COR-L47 (cell line): ENCODE results near the gene GJB5.
"Not testable (repeated sequence)": the region's sequence is repeated elsewhere in the genome, so short reads cannot be mapped to it uniquely, and the experiment has no call there.

ENCODE experiments used
- DNase-seq: peaks from one replicate; lab custom pipeline; 2025; lab: John Stamatoyannopoulos, UW

GJB5 gene

DNA sequence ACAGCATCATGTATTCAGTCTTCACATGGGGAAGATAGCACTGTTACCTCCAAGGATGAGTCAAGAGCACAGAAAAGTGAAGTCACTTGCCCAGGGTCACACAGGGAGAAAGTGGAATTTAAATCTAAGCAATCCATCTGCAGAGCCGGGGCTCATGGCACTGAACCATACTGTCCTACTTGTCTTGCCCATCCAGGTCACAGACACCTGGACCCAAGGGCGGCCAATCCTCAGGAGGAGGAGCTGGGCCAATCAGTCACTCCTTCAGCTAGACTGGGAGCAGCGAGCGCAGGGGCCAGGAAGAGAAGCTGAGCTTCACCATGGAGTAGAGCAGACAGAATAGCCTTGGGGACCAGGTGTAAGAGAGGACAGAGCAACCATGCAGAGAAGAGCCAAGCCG is 9.2 kb upstream of the GJB5 start:
- no peak for DNase-seq

DNA sequence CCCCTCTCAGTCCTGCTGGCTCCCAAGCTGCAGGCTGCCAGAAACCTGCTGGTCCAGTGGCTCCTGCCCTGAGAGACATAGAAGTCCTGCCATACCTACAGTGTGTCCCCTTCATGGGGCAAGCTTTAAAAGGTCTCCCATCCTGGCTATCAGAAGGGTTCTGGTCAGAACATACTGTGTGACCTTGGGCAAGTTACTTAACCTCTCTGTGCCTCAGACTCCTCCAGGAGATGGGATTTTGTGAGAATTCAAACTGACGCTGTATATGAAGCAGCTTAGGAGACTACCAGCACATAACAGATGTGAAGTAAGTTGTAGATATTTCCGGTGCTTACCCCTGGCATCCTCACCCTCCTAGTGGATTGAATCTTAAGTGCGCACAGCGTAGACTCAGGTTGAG is 8.7 kb upstream of the GJB5 start:
- DNase-seq = no peak

DNA sequence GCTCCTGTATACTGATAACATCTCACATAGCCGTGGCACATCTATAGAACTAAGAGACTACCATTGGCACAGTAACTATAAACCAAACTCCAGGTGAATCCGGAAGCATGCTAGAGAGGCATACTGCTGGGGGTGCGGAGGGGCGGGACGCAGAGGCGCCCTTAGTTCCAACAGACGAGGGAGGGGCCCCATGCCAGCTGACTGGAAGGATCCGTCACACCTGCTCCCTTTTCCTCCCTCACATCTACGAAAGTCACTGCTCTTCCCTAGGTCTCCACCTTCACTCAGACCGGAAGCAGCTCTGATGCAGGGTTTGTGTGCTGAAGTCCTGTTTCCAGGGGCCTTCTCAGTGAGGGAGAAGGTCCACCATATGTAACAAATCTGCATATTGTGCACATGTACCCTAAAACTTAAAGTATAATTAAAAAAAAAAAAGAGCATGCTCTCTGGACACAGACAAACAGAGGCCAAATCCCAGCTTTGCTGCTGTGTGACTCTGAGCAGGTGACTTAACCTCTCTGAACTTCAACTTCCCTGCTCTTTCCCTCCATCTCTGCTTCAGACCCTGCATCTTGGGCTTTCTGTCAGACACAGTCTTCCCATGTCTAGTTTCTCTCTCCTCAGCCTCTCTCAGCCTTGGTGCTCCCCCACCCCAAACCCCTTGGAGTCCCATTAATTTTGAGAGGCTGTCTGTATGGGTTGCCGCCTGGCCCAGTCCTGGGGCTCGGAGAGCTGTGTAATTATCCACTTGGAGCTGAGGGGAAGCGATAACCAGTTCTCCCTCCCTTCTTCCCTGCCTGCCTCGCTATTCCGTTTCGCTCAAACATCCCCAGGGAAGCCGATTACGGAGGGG is 7.8 kb upstream of the GJB5 start:
- no peak for DNase-seq

DNA sequence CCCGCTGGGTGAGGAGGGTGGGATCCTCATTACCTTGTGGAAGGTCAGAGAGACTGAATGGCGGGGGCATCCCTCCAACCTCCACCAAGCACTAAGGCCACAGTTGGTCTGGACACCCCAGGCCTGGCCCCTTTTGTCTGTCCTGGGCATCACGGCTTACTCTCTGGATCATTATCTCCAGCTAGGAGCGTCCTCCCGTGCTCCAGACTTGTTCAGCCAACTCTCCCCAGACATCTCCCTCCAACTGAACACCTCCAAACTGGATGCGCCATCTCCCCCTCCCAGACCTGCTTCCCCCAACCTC is 7.3 kb upstream of the GJB5 start:
- no peak for DNase-seq

DNA sequence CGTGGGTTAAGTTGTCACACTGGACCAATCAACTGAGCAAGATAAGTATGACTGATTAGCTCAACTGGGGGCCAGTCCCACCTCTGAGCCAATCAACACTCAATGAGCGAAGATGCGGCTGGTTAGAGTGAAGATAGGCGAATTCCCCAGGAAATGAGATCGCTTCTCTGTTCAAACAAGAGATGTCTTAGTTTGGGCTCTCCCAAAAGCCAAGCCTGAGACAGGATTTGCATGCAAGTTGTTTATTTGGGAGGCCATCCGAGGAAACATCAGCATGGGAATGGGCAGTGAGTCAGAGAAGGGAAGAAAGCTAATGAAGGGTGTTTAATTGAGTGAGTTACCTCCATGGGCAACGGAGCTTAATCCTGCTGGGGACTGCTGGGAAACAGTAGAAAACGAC is 4.9 kb upstream of the GJB5 start:
- DNase-seq = no peak

DNA sequence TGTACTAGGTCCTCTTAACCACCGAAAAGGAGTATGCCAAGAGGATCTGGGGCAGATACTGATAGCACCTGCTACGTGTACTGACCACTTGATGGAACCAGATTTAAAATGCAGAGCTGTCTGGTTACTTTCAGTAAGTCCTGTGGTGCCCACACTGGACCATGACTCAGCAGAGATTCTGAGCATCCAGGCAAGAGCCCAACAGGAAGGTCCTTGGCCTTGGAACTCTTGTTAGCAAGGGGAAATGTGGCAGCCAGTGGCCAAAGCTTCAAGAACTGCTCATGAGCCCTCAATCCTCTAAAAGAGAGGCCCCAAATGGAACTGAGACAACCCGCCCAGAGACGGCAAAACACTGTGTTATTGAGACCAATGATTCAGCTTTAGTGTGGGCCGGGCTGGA is 4.2 kb upstream of the GJB5 start:
- DNase-seq = no peak

DNA sequence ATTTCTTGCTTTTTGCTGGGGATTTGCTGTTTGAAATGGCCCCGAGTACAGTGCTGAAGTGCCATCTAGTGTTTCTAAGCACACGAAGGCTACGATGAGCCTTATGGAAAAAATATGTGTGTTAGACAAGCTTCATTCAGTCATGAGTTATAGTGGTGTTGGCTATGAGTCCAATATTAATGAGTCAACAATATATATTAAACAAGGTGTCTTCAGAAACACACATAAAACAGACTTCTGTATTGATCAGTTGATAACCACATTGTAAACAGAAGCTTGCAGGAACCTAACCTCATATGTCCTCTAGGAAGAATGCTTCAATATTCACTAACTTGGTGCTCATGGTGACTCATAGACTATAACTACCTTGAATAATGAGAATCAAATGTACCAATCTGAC is 1.7 kb upstream of the GJB5 start:
- no peak for DNase-seq

DNA sequence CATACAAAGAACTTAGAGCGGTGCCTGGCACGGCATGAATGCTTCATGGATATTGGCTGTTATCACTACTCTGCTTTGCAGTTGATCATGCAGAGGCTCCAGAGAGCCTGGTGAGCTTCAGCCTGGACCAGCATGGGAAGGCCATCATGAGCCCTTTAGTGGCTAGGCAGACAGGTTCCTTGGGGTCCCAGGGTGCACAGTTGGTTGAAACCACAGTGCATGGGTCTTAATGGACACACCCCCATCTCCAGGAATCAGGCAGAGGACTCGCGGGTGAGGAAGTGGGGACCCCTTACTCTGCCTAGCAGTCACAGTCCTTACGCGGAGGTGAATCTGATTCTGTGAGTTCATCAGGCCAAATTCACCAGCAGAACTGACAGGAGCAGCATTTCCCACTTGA is 1.1 kb downstream of the GJB5 start:
- DNase-seq = no peak

DNA sequence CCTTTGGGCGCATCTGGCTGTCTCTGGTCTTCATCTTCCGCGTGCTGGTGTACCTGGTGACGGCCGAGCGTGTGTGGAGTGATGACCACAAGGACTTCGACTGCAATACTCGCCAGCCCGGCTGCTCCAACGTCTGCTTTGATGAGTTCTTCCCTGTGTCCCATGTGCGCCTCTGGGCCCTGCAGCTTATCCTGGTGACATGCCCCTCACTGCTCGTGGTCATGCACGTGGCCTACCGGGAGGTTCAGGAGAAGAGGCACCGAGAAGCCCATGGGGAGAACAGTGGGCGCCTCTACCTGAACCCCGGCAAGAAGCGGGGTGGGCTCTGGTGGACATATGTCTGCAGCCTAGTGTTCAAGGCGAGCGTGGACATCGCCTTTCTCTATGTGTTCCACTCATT is 2.5 kb downstream of the GJB5 start:
- DNase-seq = no peak

DNA sequence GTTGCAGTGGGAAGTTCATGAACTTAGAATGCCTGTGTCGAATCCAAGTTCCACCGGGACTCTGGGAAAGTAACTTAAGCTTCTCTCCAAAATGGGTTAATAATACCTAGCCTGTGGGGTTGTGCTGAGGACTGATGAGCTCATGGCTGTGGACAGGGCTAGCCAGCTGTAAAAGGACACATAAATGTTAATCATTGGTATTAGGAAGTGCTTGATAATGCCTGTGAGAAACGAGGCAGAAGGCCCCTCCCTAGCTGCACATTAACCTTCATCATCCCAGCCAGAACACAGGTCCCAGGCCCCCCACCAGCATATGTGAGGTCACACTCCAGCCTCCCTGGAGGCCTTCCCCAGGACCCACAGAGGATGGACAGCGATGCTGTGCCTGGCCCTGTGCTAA is 3.9 kb downstream of the GJB5 start:
- no peak for DNase-seq

DNA sequence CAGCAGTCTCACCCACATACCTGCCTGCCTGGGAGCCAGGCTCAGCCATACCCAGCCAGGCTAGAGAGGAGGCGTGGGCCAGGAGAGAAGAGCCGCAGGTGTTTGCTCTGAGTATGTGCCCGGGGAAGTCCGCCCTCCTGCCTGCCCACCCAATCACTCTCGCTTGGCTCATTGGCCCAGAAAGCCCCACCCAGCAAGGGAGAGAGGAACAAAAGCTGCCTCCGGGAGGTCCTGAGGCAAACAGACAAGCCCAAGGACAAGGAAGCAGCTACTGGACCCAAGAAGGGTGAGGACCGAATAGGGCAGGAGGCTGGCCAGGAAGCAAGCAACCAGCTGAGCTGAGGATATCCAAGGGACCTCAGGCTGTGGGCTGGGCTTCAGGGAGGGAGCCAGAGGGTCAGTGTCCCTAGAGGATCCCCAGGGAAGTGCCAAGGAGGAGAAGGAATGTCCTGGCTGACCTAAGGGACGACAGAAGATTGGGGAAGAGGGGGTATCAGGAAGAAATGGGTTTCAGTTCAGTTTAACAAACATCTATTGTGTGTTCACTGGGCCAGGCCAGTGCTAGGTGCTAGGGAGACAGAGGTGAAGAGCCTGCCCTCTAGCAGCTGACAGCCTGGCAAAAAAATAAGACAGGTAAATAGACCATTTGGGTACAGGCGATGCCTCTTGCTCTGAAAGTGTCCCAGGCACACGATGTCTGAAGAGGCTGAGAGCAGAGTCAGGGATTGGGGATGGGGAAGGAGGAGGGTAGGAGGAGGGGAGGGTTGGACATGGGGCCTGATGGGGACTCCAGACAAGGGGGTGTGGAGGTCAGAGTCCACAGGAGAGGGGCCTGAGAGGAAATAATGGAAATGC is 4.9 kb downstream of the GJB5 start, which contains the start of gene GJB4:
Gene GJB4, plus strand, starts transcription at position 238 of the 855 bp plus-strand sequence. CDS start 1,515 bp downstream, outside the sequence.
- no peak for DNase-seq

DNA sequence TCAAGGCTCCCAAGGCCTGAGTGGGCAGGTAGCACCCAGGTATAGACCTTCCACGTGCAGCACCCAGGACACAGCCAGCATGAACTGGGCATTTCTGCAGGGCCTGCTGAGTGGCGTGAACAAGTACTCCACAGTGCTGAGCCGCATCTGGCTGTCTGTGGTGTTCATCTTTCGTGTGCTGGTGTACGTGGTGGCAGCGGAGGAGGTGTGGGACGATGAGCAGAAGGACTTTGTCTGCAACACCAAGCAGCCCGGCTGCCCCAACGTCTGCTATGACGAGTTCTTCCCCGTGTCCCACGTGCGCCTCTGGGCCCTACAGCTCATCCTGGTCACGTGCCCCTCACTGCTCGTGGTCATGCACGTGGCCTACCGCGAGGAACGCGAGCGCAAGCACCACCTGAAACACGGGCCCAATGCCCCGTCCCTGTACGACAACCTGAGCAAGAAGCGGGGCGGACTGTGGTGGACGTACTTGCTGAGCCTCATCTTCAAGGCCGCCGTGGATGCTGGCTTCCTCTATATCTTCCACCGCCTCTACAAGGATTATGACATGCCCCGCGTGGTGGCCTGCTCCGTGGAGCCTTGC is 6.4 kb downstream of the GJB5 start:
- no peak for DNase-seq

DNA sequence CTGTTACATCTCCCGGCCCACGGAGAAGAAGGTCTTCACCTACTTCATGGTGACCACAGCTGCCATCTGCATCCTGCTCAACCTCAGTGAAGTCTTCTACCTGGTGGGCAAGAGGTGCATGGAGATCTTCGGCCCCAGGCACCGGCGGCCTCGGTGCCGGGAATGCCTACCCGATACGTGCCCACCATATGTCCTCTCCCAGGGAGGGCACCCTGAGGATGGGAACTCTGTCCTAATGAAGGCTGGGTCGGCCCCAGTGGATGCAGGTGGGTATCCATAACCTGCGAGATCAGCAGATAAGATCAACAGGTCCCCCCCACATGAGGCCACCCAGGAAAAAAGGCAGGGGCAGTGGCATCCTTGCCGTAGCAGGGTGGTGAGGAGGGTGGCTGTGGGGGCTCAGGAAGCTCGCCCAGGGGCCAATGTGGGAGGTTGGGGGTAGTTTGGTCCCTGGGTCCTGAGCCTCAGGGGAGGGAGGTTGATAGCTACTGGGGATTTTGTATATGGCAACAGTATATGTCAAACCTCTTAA is 7.0 kb downstream of the GJB5 start:
- DNase-seq = no peak

DNA sequence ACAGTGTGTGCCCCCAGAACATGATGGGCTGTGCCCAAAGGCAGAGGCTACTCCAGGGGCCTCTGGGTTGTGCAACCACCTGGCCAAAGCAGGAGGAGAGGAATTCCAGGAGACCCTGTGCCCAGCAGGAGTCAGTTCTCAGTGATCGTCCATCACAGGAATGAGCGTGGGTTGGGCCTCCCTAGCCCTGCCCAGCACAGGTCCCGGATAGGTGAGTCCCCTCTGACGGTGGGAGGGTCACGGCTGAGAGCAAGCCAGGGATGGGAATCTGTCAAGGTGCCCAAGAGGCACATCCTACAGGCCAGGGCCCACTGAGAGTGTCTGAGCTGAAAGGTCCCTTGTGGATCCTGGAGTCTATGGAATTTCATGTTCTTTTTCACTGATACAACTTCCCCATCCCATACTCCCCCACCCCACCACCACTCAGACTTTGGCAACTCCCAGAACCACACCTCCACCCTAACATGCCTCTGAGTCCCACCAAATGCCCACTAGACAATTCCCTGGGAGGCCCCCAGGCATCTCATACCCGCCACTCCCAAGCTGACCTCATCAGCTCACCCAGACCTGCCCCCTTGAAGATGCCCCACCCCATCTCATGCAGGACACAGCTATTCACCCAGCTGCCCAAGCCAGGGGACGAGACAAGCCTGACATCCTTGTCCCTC is 7.8 kb downstream of the GJB5 start:
- no peak for DNase-seq

DNA sequence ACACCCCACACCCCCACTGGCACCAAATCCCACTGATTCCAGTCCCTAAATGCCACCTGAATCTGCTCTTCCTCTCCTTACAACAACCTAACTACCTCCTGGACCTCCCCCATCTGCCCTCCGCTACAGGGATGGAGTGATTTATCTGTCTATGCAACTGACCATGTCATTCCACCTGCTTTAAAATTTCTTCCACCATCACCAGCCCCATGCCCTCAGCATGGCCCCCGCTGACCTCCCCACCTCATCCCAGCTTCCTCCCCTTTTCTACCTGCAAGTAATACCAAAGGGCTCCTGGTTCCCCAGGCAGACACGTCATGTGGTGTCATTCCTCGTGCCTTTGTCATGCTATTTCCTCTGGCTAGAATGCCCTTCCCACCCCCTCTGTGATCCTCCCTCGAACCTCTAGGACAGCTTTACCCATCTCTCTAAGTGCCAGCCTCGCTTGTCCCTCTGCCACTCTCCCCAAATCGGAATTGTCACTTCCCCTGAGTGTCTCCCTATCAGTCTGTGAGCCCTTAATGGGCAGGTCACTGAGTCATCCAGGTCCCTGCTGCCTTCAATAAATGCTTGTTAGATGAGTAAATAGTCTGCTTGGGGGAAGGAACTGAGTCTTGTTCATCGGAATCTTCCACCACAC is 8.4 kb downstream of the GJB5 start:
- DNase-seq = no peak

DNA sequence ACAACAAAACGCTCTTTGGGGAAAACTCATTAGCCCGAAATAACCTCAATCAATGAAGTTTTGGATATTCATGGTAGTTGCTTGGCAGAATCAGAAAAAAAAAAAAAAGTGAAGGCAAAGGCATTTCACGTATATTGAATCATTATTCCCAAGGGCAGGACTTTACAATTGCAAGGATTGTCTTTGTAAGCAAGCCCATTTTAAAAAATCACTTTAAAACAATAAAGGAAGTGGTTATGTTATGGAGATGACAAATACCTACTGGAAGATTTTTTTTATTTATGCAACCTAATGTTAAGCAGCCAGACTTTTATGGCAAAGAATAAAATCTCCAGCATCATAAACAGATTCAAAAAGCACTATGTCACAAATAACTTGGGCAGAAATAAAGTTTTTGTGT is 14.0 kb downstream of the GJB5 start:
- no peak for DNase-seq

DNA sequence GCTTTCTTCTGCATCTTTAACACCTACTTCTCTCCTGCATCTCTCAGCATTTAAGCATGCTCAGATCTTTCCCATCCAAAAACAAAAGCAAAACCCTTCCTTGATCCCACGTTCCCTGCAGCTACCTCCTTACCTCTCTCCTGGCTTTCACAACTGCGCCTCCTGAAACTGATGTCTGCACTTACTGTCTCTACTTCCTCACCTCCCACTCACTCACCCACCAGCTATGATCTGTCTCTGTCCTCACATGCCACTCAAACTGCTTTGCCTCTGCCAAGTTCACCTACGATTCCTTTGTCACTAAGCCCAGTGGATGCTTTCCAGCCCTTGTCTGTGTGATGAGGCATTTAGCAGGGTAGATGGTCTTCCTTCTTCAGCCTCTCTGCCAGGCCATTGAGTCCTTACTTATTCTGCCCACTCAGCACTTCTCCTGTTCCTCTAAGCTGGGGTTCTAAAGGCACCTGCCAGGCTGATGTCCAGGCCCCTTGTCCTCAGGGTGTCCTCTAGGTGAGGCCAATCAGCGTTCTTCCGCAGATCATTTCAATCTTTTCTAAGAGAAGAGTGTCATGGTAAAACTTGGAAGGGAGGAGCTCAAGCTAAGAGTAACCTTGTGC is 16.2 kb downstream of the GJB5 start:
- DNase-seq = no peak

DNA sequence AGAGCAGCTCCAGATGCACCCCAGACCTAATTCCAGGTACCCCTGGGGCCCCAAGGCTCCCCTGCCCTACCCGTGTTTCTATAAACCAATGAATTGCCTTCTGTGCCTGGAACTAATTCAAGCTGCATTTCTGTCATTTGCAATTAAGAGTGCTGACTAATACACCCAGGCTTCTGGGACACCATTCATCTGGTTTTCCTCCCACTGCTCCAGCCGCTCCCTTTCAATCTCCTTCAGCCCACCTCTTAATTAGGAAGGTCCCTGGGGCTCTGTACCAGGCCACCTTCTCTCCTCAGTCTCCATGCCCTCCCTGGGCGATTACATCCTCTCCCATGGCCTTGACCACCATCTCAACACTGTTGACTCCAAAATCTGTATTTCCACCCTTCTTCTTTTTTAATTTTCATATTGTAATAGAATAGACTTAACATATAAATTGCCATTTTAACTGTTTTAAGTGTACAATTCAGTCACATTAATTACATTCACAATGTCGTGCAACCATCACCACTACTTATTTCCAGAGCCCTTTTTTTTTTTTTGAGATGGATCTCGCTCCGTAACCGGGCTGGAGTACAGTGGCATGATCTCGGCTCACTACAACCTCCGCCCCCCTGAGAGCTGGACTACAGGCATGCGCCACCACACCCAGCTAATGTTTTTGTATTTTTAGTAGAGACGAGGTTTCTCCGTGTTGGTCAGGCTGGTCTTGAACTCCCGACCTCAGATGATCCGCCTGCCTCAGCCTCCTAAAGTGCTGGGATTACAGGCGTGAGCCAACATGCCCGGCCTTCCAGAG is 16.9 kb downstream of the GJB5 start:
- DNase-seq = no peak

DNA sequence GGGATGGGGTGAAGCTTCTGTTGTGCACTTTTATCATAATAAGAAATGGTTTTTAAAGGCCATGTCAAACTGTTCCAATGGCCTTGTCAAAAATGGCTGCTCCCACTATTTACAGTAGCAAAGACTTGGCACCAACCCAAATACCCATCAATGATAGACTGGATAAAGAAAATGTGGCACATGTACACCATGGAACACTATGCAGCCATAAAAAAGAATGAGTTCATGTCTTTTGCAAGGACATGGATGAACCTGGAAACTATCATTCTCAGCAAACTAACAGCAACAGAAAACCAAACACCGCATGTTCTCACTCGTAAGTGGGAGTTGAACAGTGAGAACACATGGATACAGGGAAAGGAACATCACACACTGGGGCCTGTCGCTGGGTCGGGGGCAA is 18.3 kb downstream of the GJB5 start:
- DNase-seq = not testable (repeated sequence)

DNA sequence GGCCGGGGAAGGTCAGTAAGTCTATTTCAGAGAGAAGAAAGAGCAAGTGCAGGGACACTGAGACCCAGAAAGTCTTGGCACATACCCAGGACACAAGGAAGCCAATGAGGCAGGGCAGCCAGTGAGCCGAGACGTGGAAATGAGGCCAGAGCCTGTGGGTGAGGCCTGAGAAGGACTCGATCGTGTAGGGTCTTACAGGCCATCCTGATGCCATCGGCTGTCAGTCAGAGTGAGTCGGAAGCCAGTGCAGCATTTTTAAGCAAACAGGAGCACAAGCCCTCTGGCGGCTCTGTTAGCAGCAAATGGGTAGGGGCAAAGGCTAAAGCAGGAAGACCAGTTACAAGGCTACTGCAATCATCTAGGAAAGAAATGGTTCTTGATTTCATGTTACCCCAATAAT is 20.1 kb downstream of the GJB5 start:
- DNase-seq = no peak
